GM06990 (cell line): ENCODE data around the gene LARP1.
A peak's percentile ranks its signal among the peaks of the same experiment; 100 is the strongest.

Source experiments
- DNase-seq: peaks from one replicate; pipeline ENCODE4 v3.0.0-alpha.2; 2011; ENCODE audit not compliant: insufficient read length; ENCODE audit errors: extremely low read depth
- H3K27me3 ChIP-seq: replicated peaks from 2 replicates; pipeline ENCODE4 v1.6.0; 2011; ENCODE audit warnings: low read length; ENCODE audit not compliant: control insufficient read depth, insufficient read depth
- H3K36me3 ChIP-seq: 2 replicates; pipeline ENCODE4 v1.5.1; 2011; ENCODE audit warnings: low read length; ENCODE audit not compliant: control insufficient read depth, insufficient read depth
- H3K4me3 ChIP-seq: replicated peaks from 2 replicates; pipeline ENCODE4 v1.5.1; 2011; ENCODE audit warnings: low read depth, mild to moderate bottlenecking, control low read depth, low read length
- CTCF ChIP-seq: IDR thresholded peaks from 2 replicates; pipeline ENCODE4 v1.5.1; 2011; ENCODE audit warnings: low read length, control low read depth, mild to moderate bottlenecking, inconsistent platforms; ENCODE audit not compliant: insufficient read depth, poor library complexity, severe bottlenecking

The LARP1 gene

GRCh38 chr5:154779105-154779504, 23.9 kb downstream of the LARP1 start:
- Histone ChIP-seq H3K4me3 (no peak overlapping the region), H3K27me3 (no peaks in the 10 kb centered on the region), H3K36me3 (no peaks in the 10 kb centered on the region; the same call in 1 of the 2 replicates)
- TF ChIP-seq CTCF, result no peak
- DNase-seq, result no peak

GRCh38 chr5:154780128-154780527, 25.0 kb downstream of the LARP1 start:
- Histone ChIP-seq H3K4me3 (no peak overlapping the region), H3K36me3 (no peaks in the 10 kb centered on the region; the same call in 1 of the 2 replicates), H3K27me3 (no peaks in the 10 kb centered on the region)
- no peak for TF ChIP-seq CTCF
- DNase-seq, result no peak

- Histone ChIP-seq H3K4me3 (no peak overlapping the region), H3K27me3 (no peaks in the 10 kb centered on the region), H3K36me3 (no peaks in the 10 kb centered on the region; the same call in 1 of the 2 replicates)
- DNase-seq, result no peak
- TF ChIP-seq CTCF, result no peak
Observed at GRCh38 chr5:154782326-154782725, 27.1 kb downstream of the LARP1 start.

- Histone ChIP-seq H3K27me3 (no peaks in the 10 kb centered on the region), H3K4me3 (peak overlapping the region; percentile 26; the same call in 1 of the 2 replicates), H3K36me3 (no peaks in the 10 kb centered on the region; the same call in 1 of the 2 replicates)
- TF ChIP-seq CTCF, result no peak
- DNase-seq, result no peak
Observed at GRCh38 chr5:154782812-154783592, 27.8 kb downstream of the LARP1 start.

GRCh38 chr5:154783774-154784460, 28.7 kb downstream of the LARP1 start:
- H3K27me3 ChIP-seq, result no peaks in the 10 kb centered on the region
- TF ChIP-seq CTCF, result no peak
- no peak overlapping the region for H3K4me3 ChIP-seq
- H3K36me3 ChIP-seq, result no peaks in the 10 kb centered on the region; the same call in 1 of the 2 replicates
- no peak for DNase-seq
